GM18502 (cell line): ENCODE results near the gene LHB.
"Not testable (repeated sequence)": the region's sequence is repeated elsewhere in the genome, so short reads cannot be mapped to it uniquely, and the experiment has no call there.

Source experiments
- ATAC-seq: cut with Tn5 transposase; IDR thresholded peaks from one replicate; pipeline ENCODE4 v1.9.1; 2021; ENCODE audit warnings: mild to moderate bottlenecking; ENCODE audit not compliant: unreplicated experiment, poor library complexity

Gene LHB

DNA sequence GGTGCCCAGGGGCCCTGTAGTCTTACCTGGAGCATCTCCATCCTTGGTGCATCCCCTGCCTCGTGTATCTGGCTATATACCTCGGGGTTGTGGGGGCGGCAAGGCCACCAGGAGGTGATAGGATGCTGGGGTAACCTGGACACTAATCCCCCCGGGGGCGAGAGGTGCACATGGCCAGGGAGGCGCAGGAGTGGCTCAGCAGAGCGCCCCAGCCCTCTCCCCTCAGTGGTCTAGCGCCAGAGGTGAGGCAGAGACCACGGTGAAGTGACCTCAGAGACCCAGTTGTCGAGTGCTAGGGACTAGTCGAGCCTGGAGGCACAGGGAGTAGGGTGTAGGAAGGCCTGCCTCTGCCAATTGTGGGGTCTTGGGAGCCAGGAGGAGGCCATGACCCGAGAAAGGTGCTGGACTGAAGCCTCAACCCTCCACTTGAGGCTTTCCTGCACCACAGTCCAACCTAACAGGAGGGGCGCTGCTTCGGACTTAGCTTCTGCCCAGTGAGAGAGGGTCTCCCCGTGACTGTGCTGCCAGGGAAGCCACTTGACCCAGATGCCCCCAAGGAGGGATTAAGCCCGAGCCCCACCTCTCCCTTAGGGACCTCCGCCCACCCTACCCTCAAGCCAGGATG is at the start of gene LHB:
LHB (minus strand) TSS at position 51 of the 625 bp plus-strand sequence; CDS start at position 41, 10 bp downstream.
- no peak for ATAC-seq

DNA sequence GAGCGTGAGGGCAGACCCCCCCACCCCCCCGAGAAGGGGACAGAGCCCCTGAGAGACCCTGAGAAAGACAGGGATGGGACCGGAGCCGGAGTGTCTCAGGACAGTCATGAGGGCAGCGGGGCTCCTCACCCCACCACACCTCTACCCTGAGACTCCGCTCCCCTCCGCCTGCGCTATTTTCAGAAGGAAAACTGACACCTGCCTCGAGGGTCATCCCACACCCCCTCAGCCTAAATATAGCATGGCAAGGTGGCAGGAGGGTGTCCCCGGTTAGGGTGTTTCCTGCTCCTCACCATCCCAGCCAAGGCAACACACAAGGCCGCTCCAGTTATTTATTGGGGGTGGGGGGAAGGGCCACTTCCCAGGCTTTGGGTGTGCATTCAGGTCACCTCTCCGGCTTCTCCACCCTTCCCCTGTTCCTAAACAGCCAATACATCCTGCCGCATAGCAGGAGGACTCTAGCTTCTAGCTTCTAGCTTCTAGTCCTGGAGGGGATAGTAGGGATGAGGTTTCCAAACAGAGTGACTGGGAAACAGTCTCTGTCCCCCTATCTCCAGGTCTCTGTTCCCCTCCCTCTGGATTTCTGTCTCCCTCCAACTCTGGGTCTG is 49.1 kb upstream of the LHB start:
- ATAC-seq, result no peak

DNA sequence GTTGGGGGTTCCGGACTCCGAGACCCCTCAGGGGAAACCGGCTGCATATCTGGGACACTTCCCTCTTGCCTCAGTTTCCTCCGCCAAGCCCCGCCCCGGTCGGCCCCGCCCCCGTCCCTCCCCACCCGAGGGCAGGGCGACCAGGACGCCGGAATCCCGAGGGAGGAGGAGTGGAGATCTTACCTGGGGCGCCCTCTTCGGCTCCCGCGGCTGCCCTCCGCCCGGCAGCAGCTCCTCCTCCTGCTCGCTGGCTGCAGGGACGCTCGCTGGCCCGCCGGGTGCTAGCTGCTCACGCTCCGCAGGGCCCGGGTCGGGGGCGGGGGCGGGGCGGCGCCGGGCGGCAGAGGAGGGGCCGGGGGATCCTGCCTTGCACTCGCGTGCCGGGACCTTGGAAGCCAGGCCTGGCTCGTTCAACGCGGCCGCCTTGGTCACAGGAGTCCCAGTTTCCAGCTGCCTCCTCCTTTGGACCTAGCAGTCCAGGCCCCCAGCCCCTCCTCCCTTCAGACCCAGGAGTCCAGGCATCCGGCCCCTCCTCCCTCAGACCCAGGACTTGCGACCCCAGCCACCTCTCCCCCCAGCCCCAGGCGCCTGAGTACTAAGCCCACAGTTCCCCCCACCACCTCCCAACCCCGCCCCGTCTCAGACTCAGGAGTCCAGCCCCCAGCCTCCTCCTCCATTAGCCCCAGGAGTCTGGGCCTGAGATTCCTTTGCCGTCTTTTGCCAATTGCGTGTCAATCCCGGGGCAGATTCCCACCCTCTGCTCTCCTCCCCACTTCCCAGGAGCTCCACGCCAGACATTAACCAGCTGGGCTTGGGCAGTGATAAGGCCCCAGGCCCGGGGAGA is 48.1 kb upstream of the LHB start, which contains the start of gene NTF4:
NTF4 (minus strand) TSS at position 51 of the 844 bp plus-strand sequence. CDS start 2,821 bp downstream, outside the sequence.
- ATAC-seq, result no peak

DNA sequence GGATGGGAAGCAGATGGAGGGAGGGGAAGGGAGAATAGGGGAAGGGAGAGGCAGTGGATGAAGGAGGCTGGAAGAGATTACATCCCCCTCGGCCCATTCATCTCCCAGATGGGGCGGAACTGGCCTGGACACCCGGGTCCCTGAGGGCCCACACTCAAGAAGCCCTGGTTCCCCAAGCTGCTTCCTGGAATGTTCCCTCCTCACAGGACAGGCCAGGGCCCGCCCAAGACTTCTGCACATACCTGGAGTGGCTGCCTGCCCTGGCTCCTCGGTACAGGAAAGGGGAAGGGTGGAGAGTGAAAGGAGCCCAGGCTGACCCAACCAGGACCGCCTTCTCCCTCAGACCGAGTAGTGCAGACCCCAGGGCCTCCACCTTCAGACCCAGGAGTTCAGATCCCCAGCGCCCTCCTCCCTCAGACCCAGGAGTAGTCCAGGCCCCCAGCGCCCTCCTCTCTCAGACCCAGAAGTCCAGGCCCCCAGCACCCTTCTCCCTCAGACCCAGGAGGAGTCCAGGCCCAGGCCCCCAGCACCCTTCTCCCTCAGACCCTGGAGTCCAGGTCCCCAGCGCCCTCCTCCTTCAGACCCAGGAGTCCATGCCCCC is 47.2 kb upstream of the LHB start:
- ATAC-seq, result no peak

DNA sequence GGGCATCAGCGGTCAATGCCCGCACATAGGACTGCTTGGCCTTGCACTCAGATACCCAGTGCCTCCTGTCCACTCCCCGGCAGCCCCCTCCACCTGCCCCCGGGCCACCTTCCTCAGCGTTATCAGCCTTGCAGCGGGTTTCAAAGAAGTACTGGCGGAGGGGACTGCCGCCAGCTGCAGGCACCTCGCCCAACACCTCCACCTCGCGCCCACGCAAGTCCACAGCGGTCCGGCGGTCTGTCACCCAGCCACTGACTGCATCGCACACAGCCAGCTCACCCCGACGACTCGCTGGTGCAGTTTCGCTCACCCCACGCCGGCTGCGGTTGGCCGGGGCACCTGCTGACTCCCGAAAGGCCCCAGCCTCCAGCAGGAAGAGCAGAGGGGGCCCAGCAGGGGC is 44.6 kb upstream of the LHB start:
- no peak for ATAC-seq

DNA sequence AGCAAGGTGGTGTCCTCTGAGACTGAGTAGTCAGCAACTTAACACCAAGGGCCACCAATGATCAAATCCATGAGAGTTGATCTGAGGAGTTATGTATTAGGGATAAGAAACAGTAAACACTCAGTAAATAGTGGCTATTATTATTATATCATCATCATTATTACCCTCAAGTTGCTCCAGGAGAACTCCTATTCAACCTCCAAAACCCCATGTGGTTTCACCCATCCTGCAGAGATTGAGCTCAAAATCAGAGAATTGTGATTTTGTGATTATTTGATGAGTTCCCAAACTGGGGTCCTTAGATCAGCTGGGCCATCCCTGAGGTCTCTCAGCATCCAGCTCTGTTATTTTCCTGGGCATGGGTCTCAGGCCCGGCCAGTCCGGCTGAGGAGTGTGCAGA is 44.1 kb upstream of the LHB start:
- no peak for ATAC-seq

DNA sequence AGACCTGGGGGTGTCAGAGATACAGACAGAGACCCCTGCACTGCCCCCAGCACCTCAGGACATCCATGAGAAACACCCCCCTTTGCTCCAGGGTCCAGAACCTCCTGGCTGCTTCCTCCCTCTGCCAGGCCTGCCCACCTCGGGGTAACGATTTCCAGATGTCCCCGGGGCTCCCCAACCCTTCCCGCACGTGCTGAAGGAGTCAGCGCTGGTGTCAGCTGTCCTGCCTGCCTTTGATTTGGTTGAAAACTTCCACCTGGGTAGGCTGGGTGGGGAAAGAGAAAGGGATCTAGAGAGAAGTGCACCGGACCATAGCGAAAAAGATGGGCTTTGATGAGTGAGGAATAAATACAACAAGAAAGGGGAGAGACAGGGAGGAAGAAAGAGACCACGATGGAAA is 42.2 kb upstream of the LHB start:
- no peak for ATAC-seq

DNA sequence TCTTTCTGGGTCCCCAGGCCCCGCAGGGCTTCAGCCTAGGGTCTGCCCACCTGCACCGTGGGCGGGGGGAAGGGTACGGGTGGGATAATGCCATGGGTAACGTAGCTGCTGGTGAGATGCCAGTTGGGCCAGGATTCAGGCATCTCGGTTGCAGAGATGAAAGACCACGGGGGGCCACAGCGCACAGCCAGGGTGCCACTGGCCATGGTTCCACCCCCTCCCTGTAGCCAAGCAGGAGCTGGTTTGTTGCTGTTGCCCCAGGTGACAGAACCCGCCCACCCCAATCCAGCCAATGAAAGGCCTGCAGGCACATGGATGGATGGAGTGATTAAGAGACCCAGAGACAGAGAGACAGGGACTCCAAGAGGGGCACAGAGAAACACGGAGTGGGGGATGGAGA is 41.7 kb upstream of the LHB start:
- no peak for ATAC-seq

DNA sequence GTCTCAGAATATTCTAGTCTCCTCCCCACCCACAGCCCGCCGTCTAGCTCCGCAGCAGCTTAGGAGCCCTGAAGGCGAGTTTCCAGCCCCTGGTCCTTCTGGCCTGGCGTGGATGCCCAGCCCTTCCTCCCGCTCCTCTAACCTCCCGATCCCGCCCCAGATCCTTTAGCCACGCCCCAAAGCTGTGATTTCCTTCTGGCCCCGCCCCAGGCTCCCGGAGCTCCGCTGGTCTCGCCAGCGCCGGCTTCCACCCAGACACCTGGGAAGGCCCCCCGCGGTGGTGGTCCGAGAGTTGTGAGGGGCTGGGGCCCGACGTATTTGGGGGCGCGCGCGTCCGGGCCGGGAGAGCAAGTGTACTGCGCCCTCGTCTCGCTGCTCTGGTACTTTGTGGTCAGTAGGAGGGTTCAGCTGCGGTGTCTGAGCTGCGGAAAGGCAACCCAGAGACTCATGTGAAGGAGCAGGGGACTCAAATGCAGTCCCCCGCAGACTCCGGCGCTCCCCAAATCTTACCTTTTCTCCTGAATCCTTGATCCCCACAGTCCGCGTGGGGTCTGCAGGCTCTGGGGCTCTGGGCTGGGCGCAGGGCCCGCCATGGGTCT is 40.8 kb upstream of the LHB start, which contains the start of gene CGB7:
CGB7 (minus strand) TSS at position 114 of the 599 bp plus-strand sequence. CDS start 2,374 bp downstream, outside the sequence.
- ATAC-seq, result no peak

DNA sequence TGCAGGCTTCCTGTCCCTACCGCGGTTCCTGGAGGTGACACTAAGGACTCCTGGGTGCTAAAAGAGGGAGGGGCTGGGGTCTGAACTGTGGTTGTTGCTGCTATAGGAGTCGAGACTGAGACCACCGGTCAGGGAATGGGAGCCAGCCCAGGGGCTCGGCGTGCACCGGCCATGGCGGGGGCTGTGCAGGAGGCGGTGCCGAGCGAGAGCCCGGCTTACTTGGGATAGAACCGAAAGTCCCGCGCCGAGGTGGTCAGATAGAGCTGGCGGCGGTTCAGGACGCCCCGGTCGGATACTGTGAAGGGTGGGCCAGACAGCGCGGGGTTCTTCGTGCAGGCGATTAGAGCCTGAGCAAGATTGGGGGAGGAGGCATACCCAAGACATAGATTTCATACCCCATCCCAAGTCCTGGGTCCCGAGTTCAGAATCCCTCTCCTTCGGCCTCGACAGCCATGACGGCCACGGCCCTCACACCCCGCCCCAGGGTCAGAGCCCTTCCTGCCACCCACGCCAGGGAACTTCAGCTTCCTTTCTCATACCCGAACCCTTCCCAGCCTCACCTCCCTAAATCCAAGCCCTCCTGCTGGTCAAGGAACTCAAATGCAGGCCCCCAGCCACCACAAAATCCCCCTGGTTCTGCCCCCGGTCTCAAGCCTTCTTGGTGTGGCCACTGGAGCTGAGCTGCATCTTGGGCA is 40.2 kb upstream of the LHB start:
- not testable (repeated sequence) for ATAC-seq

DNA sequence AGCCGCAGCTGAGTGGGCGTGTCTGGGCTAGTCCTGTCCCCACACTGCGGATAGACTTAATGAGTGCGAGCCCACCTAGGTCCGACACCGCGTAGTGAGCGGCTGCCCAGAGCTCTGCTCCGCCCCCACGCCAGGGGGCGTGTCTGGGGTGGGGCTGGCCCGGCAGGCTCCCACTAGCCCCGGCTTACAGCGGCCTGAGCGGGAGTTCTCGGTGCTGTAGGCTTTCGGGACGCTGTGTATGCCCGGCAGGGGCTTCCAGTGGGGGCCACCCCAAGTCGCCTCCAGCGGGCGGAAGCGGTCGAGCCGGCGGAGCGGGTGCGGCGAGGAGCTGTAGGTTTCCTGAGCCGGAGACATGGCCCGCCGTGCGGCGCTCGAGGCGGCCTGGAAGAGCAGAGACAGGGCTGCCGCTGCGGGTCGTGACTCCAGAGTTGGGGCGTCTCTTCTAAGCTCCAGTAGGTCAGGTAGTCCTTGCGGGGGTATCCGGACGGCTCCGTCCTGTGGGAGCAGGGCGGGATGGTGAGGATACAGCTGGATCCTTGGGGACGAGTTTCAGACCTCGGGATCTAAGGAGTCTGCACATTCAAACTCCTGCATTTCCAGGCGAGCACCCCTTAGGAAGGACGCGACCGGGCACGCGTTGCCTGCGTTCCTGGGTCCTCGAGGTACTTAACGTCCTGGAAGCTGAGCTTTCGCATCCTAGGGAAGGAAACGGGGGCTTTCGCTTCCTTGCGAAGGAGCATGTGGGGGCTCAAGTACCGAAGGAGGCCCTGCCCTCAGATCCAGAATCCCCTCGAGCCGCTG is 39.4 kb upstream of the LHB start:
- ATAC-seq, result no peak

DNA sequence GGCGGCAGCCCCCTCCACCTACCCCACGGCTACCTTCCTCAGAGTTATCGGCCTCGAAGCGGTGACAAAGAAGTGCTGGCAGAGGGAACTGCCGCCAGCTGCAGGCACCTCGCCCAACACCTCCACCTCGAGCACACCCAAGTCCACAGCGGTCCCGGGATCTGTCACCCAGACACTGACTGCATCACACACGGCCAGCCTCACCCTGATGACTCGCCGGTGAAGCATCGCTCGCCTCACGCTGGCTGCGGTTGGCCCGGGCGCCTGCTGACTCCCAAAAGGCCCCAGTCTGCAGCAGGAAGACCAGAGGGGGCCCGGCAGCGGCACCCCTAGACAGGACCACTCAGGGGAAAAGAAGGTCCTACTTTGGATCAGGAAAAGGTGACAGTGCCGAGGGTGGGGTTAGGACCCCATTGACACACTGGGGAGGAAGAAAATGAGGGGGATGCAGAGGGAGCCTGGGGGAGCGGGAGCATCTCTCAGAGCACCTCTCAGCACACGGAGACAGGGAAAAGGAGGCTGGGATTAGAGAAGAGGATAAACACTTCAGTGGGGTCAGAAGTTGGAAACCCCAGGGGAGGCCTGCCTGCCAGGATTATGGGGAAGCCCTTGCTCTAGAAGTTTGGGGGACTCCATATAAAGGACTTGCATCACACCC is 33.6 kb upstream of the LHB start:
- not testable (repeated sequence) for ATAC-seq

DNA sequence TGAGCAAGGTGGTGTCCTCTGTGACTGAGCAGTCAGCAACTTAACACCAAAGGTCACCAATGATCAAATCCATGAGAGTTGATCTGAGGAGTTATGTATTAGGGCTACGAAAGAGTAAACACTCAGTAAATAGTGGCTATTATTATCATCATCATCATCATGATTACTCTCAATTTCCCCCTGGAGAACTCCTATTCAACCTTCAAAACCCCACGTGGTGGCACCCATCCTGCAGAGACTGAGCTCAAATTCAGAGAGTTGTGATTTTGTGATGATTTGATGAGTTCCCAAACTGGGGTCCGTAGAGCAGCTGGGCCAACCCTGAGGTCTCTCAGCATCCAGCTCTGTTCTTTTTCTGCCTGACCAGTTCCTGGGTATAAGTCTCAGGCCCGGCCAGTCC is 32.9 kb upstream of the LHB start:
- ATAC-seq, result not testable (repeated sequence)

DNA sequence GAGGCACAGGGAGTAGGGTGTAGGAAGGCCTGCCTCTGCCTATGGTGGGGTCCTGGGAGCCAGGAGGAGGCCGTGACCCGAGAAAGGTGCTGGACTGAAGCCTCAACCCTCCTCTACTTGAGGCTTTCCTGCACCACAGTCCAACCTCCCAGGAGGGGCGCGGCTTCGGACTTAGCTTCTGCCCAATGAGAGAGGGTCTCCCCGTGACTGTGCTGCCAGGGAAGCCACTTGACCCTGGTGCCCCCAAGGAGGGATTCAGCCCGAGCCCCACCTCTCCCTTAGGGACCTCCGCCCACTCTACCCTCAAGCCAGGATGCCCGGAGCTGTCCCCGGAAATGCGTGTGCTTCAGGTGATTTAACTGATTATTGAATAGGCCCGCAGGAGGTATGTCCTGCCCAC is 32.1 kb upstream of the LHB start, which contains the start of gene CGB8:
CGB8 (minus strand) TSS at position 101 of the 400 bp plus-strand sequence. CDS start 372 bp downstream, outside the sequence.
- ATAC-seq, result not testable (repeated sequence)

DNA sequence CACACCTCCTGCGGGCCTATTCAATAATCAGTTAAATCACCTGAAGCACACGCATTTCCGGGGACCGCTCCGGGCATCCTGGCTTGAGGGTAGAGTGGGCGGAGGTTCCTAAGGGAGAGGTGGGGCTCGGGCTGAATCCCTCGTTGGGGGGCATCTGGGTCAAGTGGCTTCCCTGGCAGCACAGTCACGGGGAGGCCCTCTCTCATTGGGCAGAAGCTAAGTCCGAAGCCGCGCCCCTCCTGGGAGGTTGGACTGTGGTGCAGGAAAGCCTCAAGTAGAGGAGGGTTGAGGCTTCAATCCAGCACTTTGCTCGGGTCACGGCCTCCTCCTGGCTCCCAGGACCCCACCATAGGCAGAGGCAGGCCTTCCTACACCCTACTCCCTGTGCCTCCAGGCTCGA is 26.7 kb upstream of the LHB start, which contains the start of gene CGB5:
CGB5 (plus strand) TSS at position 301 of the 400 bp plus-strand sequence. CDS start 362 bp downstream, outside the sequence.
- not testable (repeated sequence) for ATAC-seq

DNA sequence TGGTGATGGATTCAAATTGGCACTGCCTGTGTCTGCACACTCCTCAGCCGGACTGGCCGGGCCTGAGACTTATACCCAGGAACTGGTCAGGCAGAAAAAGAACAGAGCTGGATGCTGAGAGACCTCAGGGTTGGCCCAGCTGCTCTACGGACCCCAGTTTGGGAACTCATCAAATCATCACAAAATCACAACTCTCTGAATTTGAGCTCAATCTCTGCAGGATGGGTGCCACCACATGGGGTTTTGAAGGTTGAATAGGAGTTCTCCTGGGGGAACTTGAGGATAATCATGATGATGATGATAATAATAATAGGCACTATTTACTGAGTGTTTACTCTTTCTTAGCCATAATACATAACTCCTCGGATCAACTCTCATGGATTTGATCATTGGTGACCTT is 25.8 kb upstream of the LHB start:
- not testable (repeated sequence) for ATAC-seq

DNA sequence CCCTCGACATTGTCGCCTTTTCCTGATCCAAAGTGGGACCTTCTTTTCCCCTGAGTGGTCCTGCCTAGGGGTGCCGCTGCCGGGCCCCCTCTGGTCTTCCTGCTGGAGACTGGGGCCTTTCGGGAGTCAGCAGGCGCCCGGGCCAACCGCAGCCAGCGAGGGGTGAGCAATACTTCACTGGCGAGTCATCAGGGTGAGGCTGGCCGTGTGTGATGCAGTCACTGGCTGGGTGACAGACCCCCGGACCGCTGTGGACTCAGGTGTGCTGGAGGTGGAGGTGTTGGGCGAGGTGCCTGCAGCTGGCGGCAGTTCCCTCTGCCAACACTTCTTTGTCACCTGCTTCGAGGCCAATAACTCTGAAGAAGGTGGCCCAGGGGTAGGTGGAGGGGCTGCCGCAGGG is 25.3 kb upstream of the LHB start:
- ATAC-seq, result no peak

DNA sequence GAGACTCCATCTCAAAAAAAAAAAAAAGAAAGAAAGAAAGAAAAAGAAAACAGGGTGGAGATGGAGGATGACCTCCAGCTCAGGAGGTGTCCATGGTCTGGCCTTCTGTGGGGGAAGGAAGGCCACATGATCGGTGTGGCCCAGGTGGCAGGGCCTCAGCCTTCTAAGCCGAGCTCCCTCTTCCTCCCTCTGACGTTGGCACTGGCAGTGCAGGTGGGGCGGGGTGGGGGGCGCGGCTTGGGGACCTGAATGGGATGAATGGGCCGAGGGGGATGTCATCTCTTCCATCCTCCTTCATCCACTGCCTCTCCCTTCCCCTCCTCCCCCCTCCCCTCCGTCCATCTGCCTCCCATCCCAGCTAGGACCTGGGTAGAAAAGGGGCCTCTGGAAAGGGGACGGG is 22.8 kb upstream of the LHB start:
- not testable (repeated sequence) for ATAC-seq
